Type B pancreatic cell (in vitro differentiated cells): Measurements from ENCODE around the gene BAZ2B. TPM values are rescaled to one million over a fixed set of nuclear protein-coding genes. Genes with fewer than 3 reads are reported as not detected.
"Not testable (repeated sequence)": the region's sequence is repeated elsewhere in the genome, so short reads cannot be mapped to it uniquely, and the experiment has no call there.

ENCODE experiments used
- DNase-seq: peaks from one replicate; pipeline ENCODE4 v3.0.0; 2021; ENCODE audit warnings: mixed read lengths; ENCODE audit not compliant: unreplicated experiment; ENCODE audit errors: extremely low spot score
- H3K27ac Mint-ChIP-seq: 2 replicates; pipeline ENCODE4 v1.8.0; 2021; ENCODE audit warnings: mild to moderate bottlenecking, mixed read lengths
- H3K27me3 Mint-ChIP-seq: 2 replicates; pipeline ENCODE4 v1.8.0; 2021; ENCODE audit warnings: mixed read lengths
- H3K36me3 Mint-ChIP-seq: 2 replicates; pipeline ENCODE4 v1.8.0; 2021; ENCODE audit warnings: mixed read lengths
- H3K4me1 Mint-ChIP-seq: one replicate; pipeline ENCODE4 v1.8.0; 2021; ENCODE audit warnings: mixed read lengths; ENCODE audit not compliant: unreplicated experiment
- H3K4me3 Mint-ChIP-seq: 2 replicates; pipeline ENCODE4 v1.8.0; 2021; ENCODE audit warnings: mild to moderate bottlenecking, mixed read lengths
- H3K9me3 Mint-ChIP-seq: 2 replicates; pipeline ENCODE4 v1.8.0; 2021; ENCODE audit warnings: mixed read lengths
- CTCF ChIP-seq: fragments of 200-600 bp; sonication (generic); conservative IDR thresholded peaks from 2 replicates; pipeline ENCODE4 v1.5.0; 2021; ENCODE audit warnings: antibody characterized with exemption, mild to moderate bottlenecking
- total RNA-seq: library from RNA; stranded (reverse); gene quantifications from 2 replicates; pipeline ENCODE4 v1.2.1, GENCODE V29; 2021; ENCODE audit warnings: low replicate concordance

Gene BAZ2B
- total RNA-seq, 1 donor from 2014 or later = 80.4 TPM

DNA sequence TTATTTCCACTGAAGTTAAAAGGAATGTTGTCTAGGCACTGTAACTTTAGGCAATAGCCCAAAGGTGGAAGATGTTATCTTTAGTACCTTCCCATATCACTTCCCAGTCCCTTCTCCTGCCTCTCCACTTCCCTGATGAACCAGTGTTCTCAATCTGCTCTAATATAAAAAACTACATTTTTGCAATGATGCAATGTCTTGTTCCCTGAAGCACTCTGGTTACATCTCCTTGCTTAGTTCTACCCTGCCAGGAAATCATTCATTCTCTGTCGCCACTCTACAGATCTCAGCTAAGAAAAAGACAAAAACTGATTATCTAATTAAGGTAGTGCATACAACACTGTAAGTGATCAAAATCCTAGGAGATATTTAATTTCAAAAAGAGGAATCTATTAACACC, 71.3 kb downstream of the BAZ2B start:
- Mint-ChIP-seq H3K4me1 (peaks cover 4% of the 10 kb centered on the region), H3K36me3 (peaks cover 26% of the 10 kb centered on the region), H3K27me3 (no peaks in the 10 kb centered on the region), H3K27ac (no peak overlapping the region), H3K9me3 (peaks cover 11% of the 10 kb centered on the region), H3K4me3 (no peak overlapping the region)
- TF ChIP-seq CTCF = no peak
- DNase-seq = no peak

DNA sequence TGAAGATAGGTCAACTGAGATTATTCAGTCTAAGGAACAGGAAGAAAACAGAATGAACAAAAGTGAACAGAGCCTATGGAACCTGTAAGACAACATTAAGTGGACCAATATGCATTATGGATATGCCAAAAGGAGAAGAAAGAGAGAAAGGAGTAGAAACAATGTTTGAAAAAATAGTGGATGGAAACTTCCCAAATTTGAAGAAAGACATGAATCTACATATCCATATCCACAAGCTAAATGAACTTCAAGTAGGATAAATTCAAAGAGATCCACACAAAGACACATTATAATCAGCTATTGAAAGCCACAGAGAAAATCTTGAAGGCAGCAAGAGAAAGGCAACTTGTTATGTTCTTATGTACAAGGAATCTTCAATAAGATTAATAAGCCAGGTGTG, 74.2 kb downstream of the BAZ2B start:
- H3K4me3 Mint-ChIP-seq = no peak overlapping the region
- no peak for TF ChIP-seq CTCF
- H3K9me3 Mint-ChIP-seq = peaks cover 11% of the 10 kb centered on the region
- peaks cover 4% of the 10 kb centered on the region for H3K4me1 Mint-ChIP-seq
- peaks cover 24% of the 10 kb centered on the region for H3K36me3 Mint-ChIP-seq
- no peaks in the 10 kb centered on the region for H3K27me3 Mint-ChIP-seq
- no peak overlapping the region for H3K27ac Mint-ChIP-seq
- no peak for DNase-seq

DNA sequence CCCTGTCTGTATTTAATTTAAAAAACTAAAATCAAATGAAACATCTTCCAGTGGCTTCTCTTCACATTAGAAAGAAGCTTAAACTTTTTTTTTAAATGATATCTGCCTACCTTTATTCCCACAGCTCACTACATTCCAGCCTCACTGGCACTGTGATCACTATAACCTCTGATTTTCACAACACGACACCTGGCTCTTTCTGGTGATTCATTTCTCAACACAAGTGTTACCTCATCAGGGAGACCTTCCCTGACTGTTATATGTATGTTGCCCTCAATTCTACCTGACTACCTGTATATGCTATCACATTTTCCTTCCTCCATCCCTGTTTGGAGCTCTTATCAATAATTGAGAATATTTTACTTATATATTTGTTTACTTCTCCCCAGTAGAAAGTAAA, 76.6 kb downstream of the BAZ2B start:
- peaks cover 11% of the 10 kb centered on the region for H3K9me3 Mint-ChIP-seq
- no peak for TF ChIP-seq CTCF
- no peak for DNase-seq
- no peaks in the 10 kb centered on the region for H3K4me1 Mint-ChIP-seq
- no peak overlapping the region for H3K27ac Mint-ChIP-seq
- H3K36me3 Mint-ChIP-seq = peaks cover 20% of the 10 kb centered on the region
- H3K4me3 Mint-ChIP-seq = no peak overlapping the region
- no peaks in the 10 kb centered on the region for H3K27me3 Mint-ChIP-seq

- Mint-ChIP-seq H3K4me3 (no peak overlapping the region), H3K36me3 (peaks cover 15% of the 10 kb centered on the region), H3K27me3 (no peaks in the 10 kb centered on the region), H3K27ac (no peak overlapping the region), H3K4me1 (no peaks in the 10 kb centered on the region), H3K9me3 (peaks cover 7% of the 10 kb centered on the region)
- no peak for DNase-seq
- no peak for TF ChIP-seq CTCF
These were observed 77.5 kb downstream of the BAZ2B start for GRCh38 chr2:159538801-159539200.

- H3K9me3 Mint-ChIP-seq, H3K4me1 Mint-ChIP-seq, H3K36me3 Mint-ChIP-seq, H3K4me3 Mint-ChIP-seq, DNase-seq, H3K27me3 Mint-ChIP-seq, H3K27ac Mint-ChIP-seq: not testable (repeated sequence)
These were observed 81.1 kb downstream of the BAZ2B start for GRCh38 chr2:159535261-159535660.

DNA sequence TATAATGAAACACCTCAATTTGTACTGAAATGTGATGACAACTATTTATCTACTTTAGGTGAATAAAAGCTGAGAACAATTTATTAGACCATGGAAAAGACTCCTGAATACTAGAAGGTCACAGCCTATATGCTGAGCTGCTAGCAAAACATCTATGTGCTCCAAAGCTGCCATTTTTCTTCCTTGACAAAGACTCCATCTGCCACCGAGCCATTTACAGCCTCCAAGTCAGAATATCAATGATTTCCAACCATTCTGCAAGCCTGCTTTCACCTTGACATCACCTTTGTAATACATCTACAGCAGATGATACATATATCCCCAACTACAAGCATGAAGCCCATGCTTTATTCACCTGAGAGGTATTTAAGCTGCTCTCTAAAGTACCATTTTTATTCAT, 84.9 kb downstream of the BAZ2B start:
- no peak overlapping the region for H3K27ac Mint-ChIP-seq
- H3K27me3 Mint-ChIP-seq = no peaks in the 10 kb centered on the region
- peaks cover 7% of the 10 kb centered on the region for H3K4me1 Mint-ChIP-seq
- no peak overlapping the region for H3K4me3 Mint-ChIP-seq
- no peak for TF ChIP-seq CTCF
- peaks cover 18% of the 10 kb centered on the region for H3K36me3 Mint-ChIP-seq
- no peaks in the 10 kb centered on the region for H3K9me3 Mint-ChIP-seq
- DNase-seq = no peak
